ENCODE measurements around the gene GLIS1.

GLIS1 gene

DNA sequence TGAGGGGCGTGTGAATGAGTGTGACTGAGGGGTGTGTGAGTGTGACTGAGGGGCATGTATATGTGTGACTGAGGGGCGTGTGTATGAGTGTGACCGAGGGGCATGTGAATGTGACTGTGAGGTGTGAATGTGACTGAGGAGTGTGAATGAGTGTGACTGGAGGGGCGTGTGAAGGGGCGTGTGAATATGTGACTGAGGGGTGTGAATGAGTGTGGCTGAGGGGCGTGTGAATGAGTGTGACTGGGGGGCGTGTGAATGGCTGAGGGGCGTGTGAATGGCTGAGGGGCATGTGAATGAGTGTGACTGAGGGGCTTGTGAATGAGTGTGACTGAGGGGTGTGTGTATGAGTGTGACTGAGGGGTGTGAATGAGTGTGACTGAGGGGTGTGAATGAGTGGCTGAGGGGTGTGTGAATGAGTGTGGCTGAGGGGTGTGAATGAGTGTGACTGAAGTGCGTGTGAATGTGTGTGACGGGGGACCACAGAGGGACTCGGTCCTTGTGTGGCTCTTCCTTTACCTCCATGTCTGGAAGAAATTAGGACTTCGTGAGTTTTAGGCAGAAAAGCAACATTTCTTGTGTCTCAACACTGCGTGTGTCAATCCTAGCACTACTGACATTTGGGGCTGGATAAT lies 105.8 kb downstream of the GLIS1 start:
- DNase-seq = no peak
- no peak overlapping the region for H3K4me2 ChIP-seq (ENCODE audit: insufficient read depth, low read length)
- H3K27ac ChIP-seq (ENCODE audit: low read length) = no peak overlapping the region
- TF ChIP-seq EZH2 (IDR thresholded peaks at IDR 0.05; ENCODE audit: borderline replicate concordance, low read depth, low read length, severe bottlenecking) = no peak
- TF ChIP-seq, protein P1, sequence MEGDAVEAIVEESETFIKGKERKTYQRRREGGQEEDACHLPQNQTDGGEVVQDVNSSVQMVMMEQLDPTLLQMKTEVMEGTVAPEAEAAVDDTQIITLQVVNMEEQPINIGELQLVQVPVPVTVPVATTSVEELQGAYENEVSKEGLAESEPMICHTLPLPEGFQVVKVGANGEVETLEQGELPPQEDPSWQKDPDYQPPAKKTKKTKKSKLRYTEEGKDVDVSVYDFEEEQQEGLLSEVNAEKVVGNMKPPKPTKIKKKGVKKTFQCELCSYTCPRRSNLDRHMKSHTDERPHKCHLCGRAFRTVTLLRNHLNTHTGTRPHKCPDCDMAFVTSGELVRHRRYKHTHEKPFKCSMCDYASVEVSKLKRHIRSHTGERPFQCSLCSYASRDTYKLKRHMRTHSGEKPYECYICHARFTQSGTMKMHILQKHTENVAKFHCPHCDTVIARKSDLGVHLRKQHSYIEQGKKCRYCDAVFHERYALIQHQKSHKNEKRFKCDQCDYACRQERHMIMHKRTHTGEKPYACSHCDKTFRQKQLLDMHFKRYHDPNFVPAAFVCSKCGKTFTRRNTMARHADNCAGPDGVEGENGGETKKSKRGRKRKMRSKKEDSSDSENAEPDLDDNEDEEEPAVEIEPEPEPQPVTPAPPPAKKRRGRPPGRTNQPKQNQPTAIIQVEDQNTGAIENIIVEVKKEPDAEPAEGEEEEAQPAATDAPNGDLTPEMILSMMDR (IDR thresholded peaks at IDR 0.05; ENCODE audit: borderline replicate concordance, extremely low read depth, low read length, poor library complexity, severe bottlenecking) = no peak
- no peaks in the 10 kb centered on the region for H3K9me3 ChIP-seq (ENCODE audit: insufficient read depth, low read length, severe bottlenecking)
- no peaks in the 10 kb centered on the region for H4K20me1 ChIP-seq (ENCODE audit: insufficient read depth, low read length)
- H3K4me1 ChIP-seq (ENCODE audit: insufficient read depth, low read length) = no peaks in the 10 kb centered on the region
- no peak overlapping the region for H3K4me3 ChIP-seq (ENCODE audit: low read depth in 1 of 2, low read length in 2 of 2)
- no peaks in the 10 kb centered on the region for H3K36me3 ChIP-seq (ENCODE audit: insufficient read depth, low read length)
- H3K9ac ChIP-seq (ENCODE audit: low read depth, low read length) = no peak overlapping the region
- no peaks in the 10 kb centered on the region for H3K79me2 ChIP-seq (ENCODE audit: insufficient read depth, low read length)
- no peak for ATAC-seq (ENCODE audit: insufficient read depth, low read depth)
- H3K27me3 ChIP-seq (ENCODE audit: insufficient read depth, low read length, poor library complexity) = peaks cover 10% of the 10 kb centered on the region
- no peak overlapping the region for H2AFZ ChIP-seq (ENCODE audit: low read depth, low read length)

- Histone ChIP-seq H3K27me3 (ENCODE audit: insufficient read depth, low read length, poor library complexity) (peaks cover 9% of the 10 kb centered on the region), H3K9ac (ENCODE audit: low read depth, low read length) (no peak overlapping the region), H3K4me2 (ENCODE audit: insufficient read depth, low read length) (no peak overlapping the region), H3K79me2 (ENCODE audit: insufficient read depth, low read length) (no peaks in the 10 kb centered on the region), H4K20me1 (ENCODE audit: insufficient read depth, low read length) (no peaks in the 10 kb centered on the region), H3K4me1 (ENCODE audit: insufficient read depth, low read length) (no peaks in the 10 kb centered on the region), H3K27ac (ENCODE audit: low read length) (no peak overlapping the region), H3K9me3 (ENCODE audit: insufficient read depth, low read length, severe bottlenecking) (no peaks in the 10 kb centered on the region), H2AFZ (ENCODE audit: low read depth, low read length) (no peak overlapping the region), H3K36me3 (ENCODE audit: insufficient read depth, low read length) (no peaks in the 10 kb centered on the region), H3K4me3 (ENCODE audit: low read depth in 1 of 2, low read length in 2 of 2) (no peak overlapping the region)
- ATAC-seq (ENCODE audit: insufficient read depth, low read depth) (no peak), DNase-seq (no peak)
- TF ChIP-seq, protein P1 (IDR thresholded peaks at IDR 0.05; ENCODE audit: borderline replicate concordance, extremely low read depth, low read length, poor library complexity, severe bottlenecking) = no peak
- no peak for TF ChIP-seq EZH2 (IDR thresholded peaks at IDR 0.05; ENCODE audit: borderline replicate concordance, low read depth, low read length, severe bottlenecking)
Observed at GRCh38 chr1:53631622-53632310, 107.2 kb downstream of the GLIS1 start.

GRCh38 chr1:53629101-53629691 lies 109.8 kb downstream of the GLIS1 start:
- no peak overlapping the region for H2AFZ ChIP-seq (ENCODE audit: low read depth, low read length)
- TF ChIP-seq, protein P1 (IDR thresholded peaks at IDR 0.05; ENCODE audit: borderline replicate concordance, extremely low read depth, low read length, poor library complexity, severe bottlenecking) = no peak
- TF ChIP-seq EZH2 (IDR thresholded peaks at IDR 0.05; ENCODE audit: borderline replicate concordance, low read depth, low read length, severe bottlenecking) = no peak
- no peak overlapping the region for H3K4me3 ChIP-seq (ENCODE audit: low read depth in 1 of 2, low read length in 2 of 2)
- H3K4me1 ChIP-seq (ENCODE audit: insufficient read depth, low read length) = no peaks in the 10 kb centered on the region
- DNase-seq (no peak), ATAC-seq (ENCODE audit: insufficient read depth, low read depth) (no peak)
- no peak overlapping the region for H3K9ac ChIP-seq (ENCODE audit: low read depth, low read length)
- no peaks in the 10 kb centered on the region for H3K27me3 ChIP-seq (ENCODE audit: insufficient read depth, low read length, poor library complexity)
- no peaks in the 10 kb centered on the region for H3K79me2 ChIP-seq (ENCODE audit: insufficient read depth, low read length)
- H3K27ac ChIP-seq (ENCODE audit: low read length) = no peak overlapping the region
- no peaks in the 10 kb centered on the region for H4K20me1 ChIP-seq (ENCODE audit: insufficient read depth, low read length)
- no peaks in the 10 kb centered on the region for H3K9me3 ChIP-seq (ENCODE audit: insufficient read depth, low read length, severe bottlenecking)
- no peaks in the 10 kb centered on the region for H3K36me3 ChIP-seq (ENCODE audit: insufficient read depth, low read length)
- no peak overlapping the region for H3K4me2 ChIP-seq (ENCODE audit: insufficient read depth, low read length)

Measured in DND-41 (cell line).